K562 (cell line): Measurements from ENCODE around the gene WWC2. TPM values are rescaled to one million over a fixed set of nuclear protein-coding genes. Genes with fewer than 3 reads are reported as not detected.

Experiments
- ATF7 ChIP-seq: fragments of 450-650 bp; IDR thresholded peaks from 2 replicates; pipeline ENCODE4 v1.7.1; 2014; ENCODE audit warnings: mild to moderate bottlenecking, moderate library complexity
- C11orf30 ChIP-seq: fragments of 450-650 bp; IDR thresholded peaks from 2 replicates; pipeline ENCODE4 v1.6.1; 2016; ENCODE audit warnings: low read depth, mild to moderate bottlenecking
- CBX5 ChIP-seq: IDR thresholded peaks from 2 replicates; pipeline ENCODE4 v1.6.1; 2014; ENCODE audit warnings: low read depth, borderline replicate concordance
- DACH1 ChIP-seq: fragments of 450-650 bp; IDR thresholded peaks from 2 replicates; pipeline ENCODE4 v1.6.1; 2018; ENCODE audit not compliant: partially characterized antibody
- DIDO1 ChIP-seq: fragments of 450-650 bp; IDR thresholded peaks from 2 replicates; pipeline ENCODE4 v1.6.1; 2016; ENCODE audit warnings: low read depth, missing biosample characterization, missing genetic modification characterization
- FOSL1 ChIP-seq: fragments of 200-800 bp; sonication (Bioruptor generic); conservative IDR thresholded peaks from 2 replicates; pipeline ENCODE4 v1.6.1; 2016; ENCODE audit warnings: missing genetic modification characterization, missing compliant biosample characterization
- LARP7 ChIP-seq: fragments of 450-650 bp; IDR thresholded peaks from 2 replicates; pipeline ENCODE4 v1.6.1; 2016
- NR2C1 ChIP-seq, 2 experiments: fragments of 450-650 bp; IDR thresholded peaks; 2 replicates each; pipeline ENCODE4 v1.6.1; 2017; ENCODE audit warnings: mild to moderate bottlenecking in 2 of 2, antibody characterized with exemption in 1 of 2, inconsistent platforms in 1 of 2, missing compliant biosample characterization in 1 of 2, missing genetic modification characterization in 1 of 2
- RBM39 ChIP-seq: fragments of 200-400 bp; formaldehyde crosslinking; optimal IDR thresholded peaks from 2 replicates; pipeline ENCODE3; 2018; ENCODE audit warnings: low read depth, low read length
- SMARCC2 ChIP-seq: fragments of 450-650 bp; IDR thresholded peaks from 2 replicates; pipeline ENCODE4 v1.6.1; 2017; ENCODE audit warnings: antibody characterized with exemption, moderate library complexity, mild to moderate bottlenecking, low read depth
- TCFL5 ChIP-seq: fragments of 250-450 bp; sonication (Bioruptor Pico); conservative IDR thresholded peaks from 2 replicates; pipeline ENCODE4 v1.6.1; 2021; ENCODE audit warnings: mild to moderate bottlenecking, moderate library complexity, matching md5 sums
- TSC22D4 ChIP-seq: fragments of 450-650 bp; IDR thresholded peaks from 2 replicates; pipeline ENCODE4 v1.6.1; 2016; ENCODE audit warnings: missing genetic modification characterization, missing biosample characterization, control low read depth
- ZBED1 ChIP-seq: IDR thresholded peaks from 2 replicates; pipeline ENCODE4 v1.6.1; 2014
- ZFP36 ChIP-seq: fragments of 150-350 bp; IDR thresholded peaks from 2 replicates; pipeline ENCODE4 v1.6.1; 2018; ENCODE audit warnings: low read length, low read depth; ENCODE audit not compliant: partially characterized antibody
- ZNF165 ChIP-seq: fragments of 250-450 bp; sonication (Bioruptor Pico); IDR thresholded peaks from 2 replicates; pipeline ENCODE4 v1.4.0; 2020; ENCODE audit warnings: borderline replicate concordance
- ZNF316 ChIP-seq: fragments of 450-650 bp; IDR thresholded peaks from 2 replicates; pipeline ENCODE4 v1.6.1; 2016
- ZNF57 ChIP-seq: fragments of 450-650 bp; formaldehyde crosslinking; IDR thresholded peaks from 2 replicates; pipeline ENCODE4 v1.4.0; 2020; ENCODE audit warnings: mild to moderate bottlenecking, moderate library complexity
- ZNF707 ChIP-seq: fragments of 250-450 bp; sonication (Bioruptor Pico); conservative IDR thresholded peaks from 2 replicates; pipeline ENCODE4 v1.8.0; 2022; ENCODE audit warnings: inconsistent platforms, mild to moderate bottlenecking, moderate library complexity
- ZNF766 ChIP-seq: fragments of 200-800 bp; sonication (Bioruptor generic); conservative IDR thresholded peaks from 2 replicates; pipeline ENCODE4 v1.6.1; 2016; ENCODE audit warnings: missing genetic modification characterization, missing compliant biosample characterization
- ZNF778 ChIP-seq: fragments of 450-650 bp; formaldehyde crosslinking; IDR thresholded peaks from 2 replicates; pipeline ENCODE4 v1.4.0; 2020; ENCODE audit warnings: mild to moderate bottlenecking, moderate library complexity
- ZSCAN29 ChIP-seq: fragments of 450-650 bp; IDR thresholded peaks from 2 replicates; pipeline ENCODE4 v1.6.1; 2017
- polyA plus RNA-seq, 8 experiments: library from polyadenylated mRNA; depleted of rRNA in 4 of 8; stranded (reverse) in 5 of 8; unstranded in 3 of 8; fragments of >200 nt; fragmentation: Nextera tagmentation in 2 of 8; fragmentation: Illumina TruSeq in 1 of 8; extraction: Ambion mirVana in 2 of 8; extraction: Trizol in 1 of 8; gene quantifications; 2 replicates each; pipeline versions ENCODE4 v1.2.1 to v1.2.3, GENCODE V29; 2011 to 2014; ENCODE audit warnings: inconsistent platforms in 1 of 8, missing spikeins in 1 of 8
- total RNA-seq, 7 experiments: library from RNA; depleted of rRNA in 6 of 7; stranded (reverse); fragments of >200 nt in 6 of 7; fragmentation: Illumina TruSeq in 2 of 7; extraction: Trizol in 2 of 7; gene quantifications; 2 replicates each; pipeline versions ENCODE4 v1.2.1 to v1.2.3, GENCODE V29; 2011 to 2021; ENCODE audit warnings: low replicate concordance in 1 of 7
- TF ChIP-seq, protein P1 (sequence below): fragments of 250-450 bp; sonication (Bioruptor Pico); IDR thresholded peaks from 2 replicates; pipeline ENCODE4 v1.9.0; 2021; ENCODE audit warnings: mild to moderate bottlenecking
- TF ChIP-seq, protein P2 (sequence below): fragments of 250-450 bp; sonication (Bioruptor Pico); IDR thresholded peaks from 2 replicates; pipeline ENCODE4 v1.4.0; 2020

WWC2 gene
- total and polyA plus RNA-seq, 9 of the 15 experiments (the other 6 are each of a cell fraction or from before 2014, with no cell fraction given) = 3.7 to 39.4 (median 19.6) TPM

DNA sequence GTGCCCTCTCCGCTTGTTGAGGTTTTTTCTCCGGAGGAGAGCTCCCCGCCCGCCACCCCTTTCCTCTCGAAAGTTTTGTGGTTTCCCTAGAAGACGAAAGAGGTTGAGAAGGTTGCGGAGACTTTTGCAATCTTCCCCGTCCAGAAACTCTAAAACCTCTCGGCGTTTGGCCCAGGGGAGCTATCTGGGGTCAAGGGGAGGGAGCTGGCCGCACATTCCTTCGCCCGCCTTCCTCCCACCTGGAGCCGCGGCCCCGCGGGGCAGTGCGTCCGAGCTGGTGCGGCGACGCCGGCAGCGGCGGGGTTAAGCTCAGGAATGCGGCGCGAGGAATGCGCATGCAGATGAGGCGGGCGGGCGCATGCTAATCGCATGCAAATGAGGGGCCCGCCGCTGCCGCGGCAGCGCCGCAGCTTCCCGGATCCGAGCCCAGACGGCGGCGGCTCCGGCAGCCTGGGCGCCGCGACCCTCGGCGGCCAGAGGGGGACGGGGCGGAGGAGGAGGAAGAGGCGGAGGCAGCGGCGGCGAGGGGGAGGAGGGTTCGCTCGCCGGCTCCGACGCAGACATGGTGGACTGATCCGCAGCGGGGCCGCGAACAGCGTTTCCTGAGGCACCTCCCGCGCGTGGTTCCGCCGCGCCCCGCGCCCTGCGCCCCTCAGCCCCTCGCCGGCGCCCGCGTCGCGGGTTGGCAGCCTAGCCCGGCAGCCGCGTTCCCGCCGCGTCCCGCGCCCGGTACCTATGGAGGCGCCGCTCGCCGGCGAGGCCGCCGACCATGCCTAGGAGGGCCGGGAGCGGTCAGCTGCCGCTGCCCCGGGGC lies at the start of gene WWC2 (continued):
- TF ChIP-seq ZNF165 (CRISPR knock-in tag) (no peak), FOSL1 (no peak), RBM39 (no peak), ZNF316 (no peak), TCFL5 (CRISPR knock-in tag) (no peak), LARP7 (no peak), SMARCC2 (no peak), DACH1 (no peak), DIDO1 (no peak), ZNF766 (0 out of 2 replicates have a peak, but pooled peaks have one; percentile 67), ZNF707 (CRISPR knock-in tag) (no peak), TSC22D4 (tag) (no peak), ZSCAN29 (no peak), NR2C1 (IDR thresholded peaks at IDR 0.05) (no peak), NR2C1 (tag; IDR thresholded peaks at IDR 0.05) (no peak; the same call in 1 of the 2 replicates), CBX5 (no peak), ATF7 (peak; percentile 57), C11orf30 (no peak), ZBED1 (no peak), ZNF778 (no peak), ZNF57 (CRISPR knock-in tag) (no peak), ZFP36 (no peak)
- TF ChIP-seq, protein P1, sequence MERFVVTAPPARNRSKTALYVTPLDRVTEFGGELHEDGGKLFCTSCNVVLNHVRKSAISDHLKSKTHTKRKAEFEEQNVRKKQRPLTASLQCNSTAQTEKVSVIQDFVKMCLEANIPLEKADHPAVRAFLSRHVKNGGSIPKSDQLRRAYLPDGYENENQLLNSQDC (CRISPR knock-in tag) = no peak
- TF ChIP-seq, protein P2, sequence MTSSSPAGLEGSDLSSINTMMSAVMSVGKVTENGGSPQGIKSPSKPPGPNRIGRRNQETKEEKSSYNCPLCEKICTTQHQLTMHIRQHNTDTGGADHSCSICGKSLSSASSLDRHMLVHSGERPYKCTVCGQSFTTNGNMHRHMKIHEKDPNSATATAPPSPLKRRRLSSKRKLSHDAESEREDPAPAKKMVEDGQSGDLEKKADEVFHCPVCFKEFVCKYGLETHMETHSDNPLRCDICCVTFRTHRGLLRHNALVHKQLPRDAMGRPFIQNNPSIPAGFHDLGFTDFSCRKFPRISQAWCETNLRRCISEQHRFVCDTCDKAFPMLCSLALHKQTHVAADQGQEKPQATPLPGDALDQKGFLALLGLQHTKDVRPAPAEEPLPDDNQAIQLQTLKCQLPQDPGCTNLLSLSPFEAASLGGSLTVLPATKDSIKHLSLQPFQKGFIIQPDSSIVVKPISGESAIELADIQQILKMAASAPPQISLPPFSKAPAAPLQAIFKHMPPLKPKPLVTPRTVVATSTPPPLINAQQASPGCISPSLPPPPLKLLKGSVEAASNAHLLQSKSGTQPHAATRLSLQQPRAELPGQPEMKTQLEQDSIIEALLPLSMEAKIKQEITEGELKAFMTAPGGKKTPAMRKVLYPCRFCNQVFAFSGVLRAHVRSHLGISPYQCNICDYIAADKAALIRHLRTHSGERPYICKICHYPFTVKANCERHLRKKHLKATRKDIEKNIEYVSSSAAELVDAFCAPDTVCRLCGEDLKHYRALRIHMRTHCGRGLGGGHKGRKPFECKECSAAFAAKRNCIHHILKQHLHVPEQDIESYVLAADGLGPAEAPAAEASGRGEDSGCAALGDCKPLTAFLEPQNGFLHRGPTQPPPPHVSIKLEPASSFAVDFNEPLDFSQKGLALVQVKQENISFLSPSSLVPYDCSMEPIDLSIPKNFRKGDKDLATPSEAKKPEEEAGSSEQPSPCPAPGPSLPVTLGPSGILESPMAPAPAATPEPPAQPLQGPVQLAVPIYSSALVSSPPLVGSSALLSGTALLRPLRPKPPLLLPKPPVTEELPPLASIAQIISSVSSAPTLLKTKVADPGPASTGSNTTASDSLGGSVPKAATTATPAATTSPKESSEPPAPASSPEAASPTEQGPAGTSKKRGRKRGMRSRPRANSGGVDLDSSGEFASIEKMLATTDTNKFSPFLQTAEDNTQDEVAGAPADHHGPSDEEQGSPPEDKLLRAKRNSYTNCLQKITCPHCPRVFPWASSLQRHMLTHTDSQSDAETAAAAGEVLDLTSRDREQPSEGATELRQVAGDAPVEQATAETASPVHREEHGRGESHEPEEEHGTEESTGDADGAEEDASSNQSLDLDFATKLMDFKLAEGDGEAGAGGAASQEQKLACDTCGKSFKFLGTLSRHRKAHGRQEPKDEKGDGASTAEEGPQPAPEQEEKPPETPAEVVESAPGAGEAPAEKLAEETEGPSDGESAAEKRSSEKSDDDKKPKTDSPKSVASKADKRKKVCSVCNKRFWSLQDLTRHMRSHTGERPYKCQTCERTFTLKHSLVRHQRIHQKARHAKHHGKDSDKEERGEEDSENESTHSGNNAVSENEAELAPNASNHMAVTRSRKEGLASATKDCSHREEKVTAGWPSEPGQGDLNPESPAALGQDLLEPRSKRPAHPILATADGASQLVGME (CRISPR knock-in tag) = 0 out of 2 replicates have a peak, but pooled peaks have one; percentile 38
